ENCODE data around the gene FZD10. TPM values are rescaled to one million over a fixed set of nuclear protein-coding genes. Genes with fewer than 3 reads are reported as not detected.

FZD10 gene
- total and polyA plus RNA-seq, 8 donors = 0.04 to 0.26 (median 0.14) TPM

GRCh38 chr12:130164936-130165335, 2.7 kb downstream of the FZD10 start:
- no peak for FAIRE-seq
- Histone ChIP-seq H3K4me1 (no peaks in the 10 kb centered on the region), H3K4me3 (no peak overlapping the region), H3K9me3 (no peaks in the 10 kb centered on the region), H3K36me3 (no peaks in the 10 kb centered on the region), H3K27me3 (peaks cover 0 to 9% (median 2%) of the 10 kb centered on the region in 4 donors), H3K27ac (no peak overlapping the region)
- no peak for ATAC-seq
- no peak for TF ChIP-seq CTCF (IDR thresholded peaks at IDR 0.05)
- no peak for DNase-seq
- 43 to 62% methylated on average over 5 of the region's 5 CpGs for WGBS, 2 donors
- intact Hi-C loops (cut with DNase I) = no loop called here

DNA sequence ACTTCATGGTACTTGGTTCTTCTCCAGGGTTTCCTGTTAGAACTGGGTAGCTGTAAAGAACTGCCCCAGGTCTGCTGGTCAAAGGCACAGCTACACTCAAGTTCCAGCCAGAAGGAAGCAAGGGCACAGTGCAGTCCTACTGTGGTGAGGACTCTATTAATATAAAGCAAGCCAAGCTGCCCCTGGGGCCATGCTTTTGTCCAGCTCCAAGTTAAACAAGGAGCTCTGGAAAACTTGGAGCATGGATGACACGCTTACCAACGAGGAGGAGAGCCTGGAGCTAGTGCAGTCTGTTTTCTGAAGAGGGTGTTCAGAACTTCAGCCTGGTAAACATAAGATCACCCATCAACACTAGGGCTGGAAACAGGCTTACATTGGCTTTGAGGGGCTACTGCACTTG, 4.0 kb downstream of the FZD10 start:
- no peaks in the 10 kb centered on the region for H3K36me3 ChIP-seq
- H3K9me3 ChIP-seq = no peaks in the 10 kb centered on the region
- WGBS, 2 donors = 53 to 64% methylated on average over 2 of the region's 2 CpGs
- no peak overlapping the region for H3K4me3 ChIP-seq
- no peak for ATAC-seq
- no peak for TF ChIP-seq CTCF (IDR thresholded peaks at IDR 0.05)
- peaks cover 0 to 14% (median 0%) of the 10 kb centered on the region in 4 donors for H3K27me3 ChIP-seq
- no peak for FAIRE-seq
- intact Hi-C loops (cut with DNase I) = no loop called here
- no peaks in the 10 kb centered on the region for H3K4me1 ChIP-seq
- no peak overlapping the region for H3K27ac ChIP-seq
- DNase-seq = no peak

DNA sequence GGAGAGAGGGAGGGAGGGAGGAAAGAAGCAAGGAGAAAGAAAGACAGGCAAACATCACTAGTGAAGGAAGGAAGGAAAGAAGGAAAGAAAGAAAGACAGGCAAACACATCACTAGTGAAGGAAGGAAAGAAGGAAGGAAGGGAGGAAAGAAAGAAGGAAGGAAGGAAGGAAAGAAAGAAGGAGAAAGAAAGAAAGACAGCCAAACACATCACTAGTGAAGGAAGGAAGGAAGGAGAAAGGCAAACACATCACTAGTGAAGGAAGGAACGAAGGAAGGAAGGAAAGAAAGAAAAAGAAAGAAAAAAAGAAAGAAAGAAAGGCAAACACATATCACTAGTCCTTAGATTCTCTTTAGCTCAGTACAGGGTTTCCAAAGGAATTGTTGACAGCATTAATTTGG, 5.3 kb downstream of the FZD10 start:
- no peak for DNase-seq
- Histone ChIP-seq H3K4me1 (no peaks in the 10 kb centered on the region), H3K27ac (no peak overlapping the region), H3K27me3 (peaks cover 0 to 8% (median 0%) of the 10 kb centered on the region in 4 donors), H3K4me3 (no peak overlapping the region), H3K36me3 (no peaks in the 10 kb centered on the region), H3K9me3 (no peaks in the 10 kb centered on the region)
- no peak for ATAC-seq
- no peak for FAIRE-seq
- 30 to 63% methylated on average over 1 of the region's 1 CpG for WGBS, 2 donors
- intact Hi-C loops (cut with DNase I) = no loop called here
- TF ChIP-seq CTCF (IDR thresholded peaks at IDR 0.05) = no peak

DNA sequence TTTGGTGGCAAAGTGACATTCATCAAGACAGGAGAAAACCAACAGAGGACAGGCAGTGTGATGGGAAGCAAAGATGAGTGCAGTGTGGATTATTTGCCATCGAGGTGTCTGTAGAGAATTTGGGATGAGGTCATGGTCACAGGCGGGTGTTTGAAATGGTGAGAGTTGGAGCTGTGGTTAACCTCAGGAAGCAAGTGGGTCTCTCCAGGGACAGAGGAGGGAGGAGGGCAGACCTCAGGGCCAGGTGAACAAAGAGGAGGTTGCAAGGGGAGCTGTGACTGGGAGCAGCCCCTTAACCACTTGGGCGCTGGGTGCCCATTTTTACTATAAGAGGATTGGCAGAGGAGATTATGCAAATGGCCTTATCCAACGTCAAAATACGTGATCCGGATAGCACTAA, 7.0 kb downstream of the FZD10 start:
- Histone ChIP-seq H3K27me3 (peaks cover 0 to 8% (median 0%) of the 10 kb centered on the region in 4 donors), H3K4me1 (no peaks in the 10 kb centered on the region), H3K36me3 (no peaks in the 10 kb centered on the region), H3K27ac (no peak overlapping the region), H3K4me3 (no peak overlapping the region), H3K9me3 (no peaks in the 10 kb centered on the region)
- FAIRE-seq (no peak), ATAC-seq (no peak), DNase-seq (no peak)
- WGBS, 2 donors = 24 to 33% methylated on average over 6 of the region's 6 CpGs
- intact Hi-C loops (cut with DNase I) = no loop called here
- no peak for TF ChIP-seq CTCF (IDR thresholded peaks at IDR 0.05)

GRCh38 chr12:130169924-130170323, 7.7 kb downstream of the FZD10 start:
- Histone ChIP-seq H3K27ac (no peak overlapping the region), H3K27me3 (peaks cover 0 to 8% (median 0%) of the 10 kb centered on the region in 4 donors), H3K36me3 (no peaks in the 10 kb centered on the region), H3K9me3 (no peaks in the 10 kb centered on the region), H3K4me3 (no peak overlapping the region), H3K4me1 (no peaks in the 10 kb centered on the region)
- intact Hi-C loops (cut with DNase I) = no loop called here
- no peak for DNase-seq
- no peak for FAIRE-seq
- TF ChIP-seq CTCF (IDR thresholded peaks at IDR 0.05) = no peak
- ATAC-seq = no peak
- WGBS, 2 donors = 43 to 48% methylated on average over 6 of the region's 6 CpGs

Data from pancreas (tissue), 10 donors.